ENCODE data around the gene SLC4A4.

DNA sequence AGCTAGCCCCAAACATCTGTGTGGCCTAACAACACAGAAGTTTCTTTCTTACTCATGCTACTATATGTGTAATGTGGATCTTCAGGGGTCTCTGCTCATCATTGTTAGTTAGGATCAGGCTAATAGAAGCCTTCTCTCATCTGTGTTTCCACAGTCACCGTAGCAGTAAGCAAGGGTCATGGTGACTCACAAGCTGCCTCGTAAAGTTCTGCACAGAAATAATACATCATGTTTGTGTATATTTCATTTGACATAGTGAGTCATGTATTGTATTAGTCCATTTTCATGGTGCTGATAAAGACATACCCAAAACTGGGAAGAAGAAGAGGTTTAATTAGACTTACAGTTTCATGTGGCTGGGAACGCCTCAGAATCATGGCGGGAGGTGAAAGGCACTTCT lies 38.7 kb downstream of the SLC4A4 start:
- TF ChIP-seq, protein P1, sequence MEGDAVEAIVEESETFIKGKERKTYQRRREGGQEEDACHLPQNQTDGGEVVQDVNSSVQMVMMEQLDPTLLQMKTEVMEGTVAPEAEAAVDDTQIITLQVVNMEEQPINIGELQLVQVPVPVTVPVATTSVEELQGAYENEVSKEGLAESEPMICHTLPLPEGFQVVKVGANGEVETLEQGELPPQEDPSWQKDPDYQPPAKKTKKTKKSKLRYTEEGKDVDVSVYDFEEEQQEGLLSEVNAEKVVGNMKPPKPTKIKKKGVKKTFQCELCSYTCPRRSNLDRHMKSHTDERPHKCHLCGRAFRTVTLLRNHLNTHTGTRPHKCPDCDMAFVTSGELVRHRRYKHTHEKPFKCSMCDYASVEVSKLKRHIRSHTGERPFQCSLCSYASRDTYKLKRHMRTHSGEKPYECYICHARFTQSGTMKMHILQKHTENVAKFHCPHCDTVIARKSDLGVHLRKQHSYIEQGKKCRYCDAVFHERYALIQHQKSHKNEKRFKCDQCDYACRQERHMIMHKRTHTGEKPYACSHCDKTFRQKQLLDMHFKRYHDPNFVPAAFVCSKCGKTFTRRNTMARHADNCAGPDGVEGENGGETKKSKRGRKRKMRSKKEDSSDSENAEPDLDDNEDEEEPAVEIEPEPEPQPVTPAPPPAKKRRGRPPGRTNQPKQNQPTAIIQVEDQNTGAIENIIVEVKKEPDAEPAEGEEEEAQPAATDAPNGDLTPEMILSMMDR (IDR thresholded peaks at IDR 0.05; ENCODE audit: poor library complexity) = no peak
- TF ChIP-seq EZH2 (IDR thresholded peaks at IDR 0.05; ENCODE audit: borderline replicate concordance) = no peak
- no peak for TF ChIP-seq EZH2phosphoT487 (IDR thresholded peaks at IDR 0.05; ENCODE audit: low read depth, severe bottlenecking, unreplicated experiment)
